HepG2 (cell line): ENCODE results near the gene RPS2. TPM values are rescaled to one million over a fixed set of nuclear protein-coding genes. Genes with fewer than 3 reads are reported as not detected.

Experiments
- ATF1 ChIP-seq: IDR thresholded peaks from 2 replicates; pipeline ENCODE4 v1.6.1; 2016; ENCODE audit warnings: mild to moderate bottlenecking, control low read depth
- BCLAF1 ChIP-seq: fragments of 450-650 bp; IDR thresholded peaks from 2 replicates; pipeline ENCODE4 v1.6.1; 2017; ENCODE audit warnings: mild to moderate bottlenecking
- ETS1 ChIP-seq: sonication (generic); formaldehyde crosslinking; IDR thresholded peaks from 2 replicates; pipeline ENCODE4 v1.4.0; 2020; ENCODE audit warnings: missing genetic modification reagents
- GMEB1 ChIP-seq: sonication (generic); formaldehyde crosslinking; IDR thresholded peaks from 2 replicates; pipeline ENCODE4 v1.5.1; 2020; ENCODE audit warnings: missing genetic modification reagents, mild to moderate bottlenecking, borderline replicate concordance
- HES4 ChIP-seq: sonication (generic); formaldehyde crosslinking; IDR thresholded peaks from 2 replicates; pipeline ENCODE4 v1.9.0; 2021; ENCODE audit warnings: mild to moderate bottlenecking, missing genetic modification reagents, borderline replicate concordance
- HMGA1 ChIP-seq: sonication (generic); formaldehyde crosslinking; conservative IDR thresholded peaks from 2 replicates; pipeline ENCODE4 v1.4.0; 2020; ENCODE audit warnings: missing genetic modification reagents
- HNRNPH1 ChIP-seq: fragments of 200-400 bp; formaldehyde crosslinking; optimal IDR thresholded peaks from 2 replicates; pipeline ENCODE3; 2017; ENCODE audit warnings: mild to moderate bottlenecking, low read depth, low read length
- ISX ChIP-seq: sonication (generic); formaldehyde crosslinking; conservative IDR thresholded peaks from 2 replicates; pipeline ENCODE4 v1.5.0; 2020; ENCODE audit warnings: missing genetic modification reagents
- KDM5B ChIP-seq: sonication (generic); formaldehyde crosslinking; IDR thresholded peaks from 2 replicates; pipeline ENCODE4 v1.4.0; 2020; ENCODE audit warnings: missing genetic modification reagents, mild to moderate bottlenecking, borderline replicate concordance
- MTA3 ChIP-seq: sonication (generic); formaldehyde crosslinking; IDR thresholded peaks from 2 replicates; pipeline ENCODE4 v1.4.0; 2020; ENCODE audit warnings: missing genetic modification reagents
- NCOA5 ChIP-seq: sonication (generic); formaldehyde crosslinking; IDR thresholded peaks from 2 replicates; pipeline ENCODE4 v1.4.0; 2020; ENCODE audit warnings: missing genetic modification reagents
- SCMH1 ChIP-seq: sonication (generic); formaldehyde crosslinking; IDR thresholded peaks from 2 replicates; pipeline ENCODE4 v1.9.0; 2021; ENCODE audit warnings: missing genetic modification reagents, mild to moderate bottlenecking, borderline replicate concordance
- SKI ChIP-seq: fragments of 450-650 bp; IDR thresholded peaks from one replicate; pipeline ENCODE4 v1.6.1; 2018; ENCODE audit warnings: mild to moderate bottlenecking; ENCODE audit not compliant: partially characterized antibody
- USF2 ChIP-seq, 2 experiments: sonication (generic) in 1 of 2; formaldehyde crosslinking in 1 of 2; IDR thresholded peaks; 2 replicates each; pipeline versions ENCODE4 v1.5.1 to v1.6.1; 2011 to 2020; ENCODE audit warnings: borderline replicate concordance in 1 of 2, low read depth in 1 of 2, low read length in 1 of 2, mild to moderate bottlenecking in 1 of 2, missing genetic modification reagents in 1 of 2, moderate library complexity in 1 of 2
- XBP1 ChIP-seq: sonication (generic); formaldehyde crosslinking; IDR thresholded peaks from 2 replicates; pipeline ENCODE4 v1.5.0; 2020; ENCODE audit warnings: missing genetic modification reagents
- ZBTB20 ChIP-seq: sonication (generic); formaldehyde crosslinking; IDR thresholded peaks from 2 replicates; pipeline ENCODE4 v1.8.1; 2023; ENCODE audit warnings: missing genetic modification reagents, low read depth, mild to moderate bottlenecking, borderline replicate concordance
- ZNF33B ChIP-seq: sonication (generic); formaldehyde crosslinking; IDR thresholded peaks from 2 replicates; pipeline ENCODE4 v1.5.1; 2020; ENCODE audit warnings: mild to moderate bottlenecking, missing genetic modification reagents
- ZNF616 ChIP-seq: sonication (generic); formaldehyde crosslinking; IDR thresholded peaks from 2 replicates; pipeline ENCODE4 v1.5.0; 2020; ENCODE audit warnings: low read depth, mild to moderate bottlenecking, missing genetic modification reagents
- ZNF782 ChIP-seq: sonication (generic); formaldehyde crosslinking; IDR thresholded peaks from 2 replicates; pipeline ENCODE4 v1.4.0; 2020; ENCODE audit warnings: missing genetic modification reagents, mild to moderate bottlenecking, borderline replicate concordance
- ZNF841 ChIP-seq: sonication (generic); formaldehyde crosslinking; IDR thresholded peaks from 2 replicates; pipeline ENCODE4 v1.8.1; 2023; ENCODE audit warnings: missing genetic modification reagents, borderline replicate concordance
- ZNF878 ChIP-seq: sonication (generic); formaldehyde crosslinking; IDR thresholded peaks from 2 replicates; pipeline ENCODE4 v1.8.1; 2023; ENCODE audit warnings: mild to moderate bottlenecking, missing genetic modification reagents, moderate library complexity
- ZNF883 ChIP-seq: sonication (generic); formaldehyde crosslinking; IDR thresholded peaks from 2 replicates; pipeline ENCODE4 v1.5.1; 2020; ENCODE audit warnings: mild to moderate bottlenecking, missing genetic modification reagents; ENCODE audit errors: not compliant biosample characterization
- polyA plus RNA-seq, 8 experiments: library from polyadenylated mRNA; depleted of rRNA in 3 of 8; stranded (reverse) in 7 of 8; unstranded in 1 of 8; fragments of >200 nt; fragmentation: Illumina TruSeq in 4 of 8; extraction: Trizol in 4 of 8; gene quantifications; 2 replicates each; pipeline versions ENCODE4 v1.2.1 to v1.2.3, GENCODE V29; 2011 to 2016; ENCODE audit warnings: low read depth in 4 of 8, missing spikeins in 1 of 8, mixed read lengths in 1 of 8; ENCODE audit not compliant: insufficient read depth in 1 of 8
- total RNA-seq, 5 experiments: library from RNA; depleted of rRNA; stranded (reverse); fragments of >200 nt; fragmentation: Illumina TruSeq; extraction: Trizol; gene quantifications; 2 replicates each; pipeline ENCODE4 v1.2.3, GENCODE V29; 2016; ENCODE audit warnings: low read depth in 1 of 5

RPS2 gene
- total and polyA plus RNA-seq, 2 of the 13 experiments (the other 11 are each of a cell fraction or from before 2014, with no cell fraction given) = 1,908 to 4,514 TPM

- TF ChIP-seq USF2 (IDR thresholded peaks at IDR 0.05; ENCODE audit: low read depth, low read length) (no peak), USF2 (CRISPR knock-in tag; IDR thresholded peaks at IDR 0.05; ENCODE audit: borderline replicate concordance) (no peak), MTA3 (CRISPR knock-in tag) (no peak), ISX (CRISPR knock-in tag) (no peak), ZBTB20 (CRISPR knock-in tag) (peak; percentile 74), HNRNPH1 (no peak), HMGA1 (no peak), KDM5B (peak; percentile 91; the same call in 1 of the 2 replicates), NCOA5 (CRISPR knock-in tag) (no peak), ATF1 (CRISPR knock-in tag) (peak; percentile 100), ETS1 (0 out of 2 replicates have a peak, but pooled peaks have one; percentile 8), ZNF33B (CRISPR knock-in tag) (peak; percentile 96), SKI (peak; percentile 47), GMEB1 (CRISPR knock-in tag) (peak; percentile 97), ZNF883 (CRISPR knock-in tag) (peak; percentile 77), XBP1 (no peak), ZNF616 (CRISPR knock-in tag) (no peak), ZNF878 (no peak), SCMH1 (CRISPR knock-in tag) (no peak), BCLAF1 (no peak), HES4 (peak; percentile 57; the same call in 1 of the 2 replicates), ZNF841 (CRISPR knock-in tag) (no peak), ZNF782 (CRISPR knock-in tag) (peak; percentile 44; the same call in 1 of the 2 replicates)
Measured at GRCh38 chr16:1971796-1972489, 7.3 kb upstream of the RPS2 start, which contains the start of gene TBL3 (continued).
